GM18526 (cell line): ENCODE results near the gene SSTR3.

Source experiments
- POLR2A ChIP-seq: IDR thresholded peaks from 3 replicates; pipeline ENCODE4 v1.6.1; 2011; ENCODE audit not compliant: insufficient read length; ENCODE audit errors: extremely low read depth

Gene SSTR3

DNA sequence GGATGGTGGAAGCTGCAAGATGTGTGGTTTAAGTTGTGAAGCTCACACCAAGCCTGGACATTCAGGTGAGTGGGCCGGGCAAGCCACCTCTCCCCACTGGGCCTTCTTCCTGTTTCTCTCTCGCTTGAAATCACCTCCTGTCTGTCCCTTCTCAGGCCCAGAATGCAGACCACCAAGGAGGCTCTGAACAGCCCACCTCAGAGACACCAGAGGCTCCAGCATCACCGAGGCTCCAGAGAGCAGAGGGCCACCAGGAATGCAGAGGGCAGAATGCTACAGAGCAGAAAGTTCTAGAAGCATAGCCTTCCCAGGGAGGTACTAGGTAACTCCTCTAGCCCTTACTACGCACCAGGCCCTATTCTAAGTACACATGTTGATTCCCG lies 47.8 kb downstream of the SSTR3 start:
- no peak for TF ChIP-seq POLR2A

- TF ChIP-seq POLR2A, result peak; percentile 72
Observed at GRCh38 chr22:37163575-37164504, 48.4 kb downstream of the SSTR3 start.

DNA sequence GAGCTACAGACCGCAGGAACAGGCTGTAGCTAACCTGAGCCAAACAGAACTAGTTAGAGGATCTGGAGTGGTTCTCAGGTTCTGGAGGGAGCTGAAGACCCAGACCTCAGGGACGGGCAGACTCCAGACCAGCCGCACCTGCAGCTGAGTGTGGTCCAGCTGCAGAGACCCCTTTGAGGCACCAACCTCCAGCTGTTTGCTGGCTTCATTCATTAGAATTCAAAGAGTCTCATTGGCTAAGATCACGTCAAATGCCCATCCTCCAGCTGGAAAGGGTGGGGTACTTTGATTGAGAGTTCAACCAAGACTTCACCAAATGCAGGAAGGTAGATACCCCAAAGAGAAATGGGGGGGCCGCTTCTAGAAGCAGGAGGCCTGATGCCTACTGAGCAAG lies 49.2 kb downstream of the SSTR3 start:
- no peak for TF ChIP-seq POLR2A

- peak; percentile 51 for TF ChIP-seq POLR2A
Observed at GRCh38 chr22:37162221-37163095, 49.8 kb downstream of the SSTR3 start.

DNA sequence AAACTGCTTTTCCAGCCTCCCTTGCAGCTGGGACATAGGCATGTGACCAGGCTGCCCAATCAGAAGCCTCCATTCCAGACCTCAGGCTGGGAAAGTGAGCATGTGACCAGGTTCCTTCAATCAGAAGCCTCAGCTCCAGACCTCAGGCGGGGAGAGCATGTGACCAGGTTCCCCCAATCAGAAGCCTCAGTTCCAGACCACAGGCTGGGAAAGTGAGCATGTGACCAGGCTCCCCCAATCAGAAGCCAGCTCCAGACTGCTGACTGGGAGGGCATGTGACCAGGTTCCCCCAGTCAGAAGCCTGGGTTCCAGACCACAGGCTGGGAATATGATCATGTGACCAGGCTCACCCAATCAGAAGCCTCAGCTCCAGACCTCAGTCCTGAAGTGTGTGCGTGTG lies 50.8 kb downstream of the SSTR3 start:
- TF ChIP-seq POLR2A, result no peak

GRCh38 chr22:37160027-37160426 lies 52.2 kb downstream of the SSTR3 start:
- no peak for TF ChIP-seq POLR2A

DNA sequence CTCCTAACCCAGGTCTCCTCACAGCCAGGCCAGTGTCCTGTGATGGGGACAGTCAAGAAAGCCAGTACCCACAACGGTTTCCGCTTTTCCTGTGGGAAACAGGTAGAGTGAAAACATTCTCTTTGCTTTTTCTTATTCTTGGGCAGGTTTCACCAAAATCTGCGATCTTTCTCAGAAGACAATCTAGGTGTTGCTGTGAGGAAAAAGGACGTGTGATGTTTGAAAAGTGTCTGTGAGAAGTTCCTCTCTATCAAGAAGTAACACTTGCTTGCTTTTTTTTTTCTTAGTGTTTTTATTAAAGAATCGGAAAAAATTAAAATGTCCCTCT lies 53.4 kb downstream of the SSTR3 start:
- TF ChIP-seq POLR2A, result no peak

GRCh38 chr22:37157516-37158285 lies 54.6 kb downstream of the SSTR3 start:
- no peak for TF ChIP-seq POLR2A

DNA sequence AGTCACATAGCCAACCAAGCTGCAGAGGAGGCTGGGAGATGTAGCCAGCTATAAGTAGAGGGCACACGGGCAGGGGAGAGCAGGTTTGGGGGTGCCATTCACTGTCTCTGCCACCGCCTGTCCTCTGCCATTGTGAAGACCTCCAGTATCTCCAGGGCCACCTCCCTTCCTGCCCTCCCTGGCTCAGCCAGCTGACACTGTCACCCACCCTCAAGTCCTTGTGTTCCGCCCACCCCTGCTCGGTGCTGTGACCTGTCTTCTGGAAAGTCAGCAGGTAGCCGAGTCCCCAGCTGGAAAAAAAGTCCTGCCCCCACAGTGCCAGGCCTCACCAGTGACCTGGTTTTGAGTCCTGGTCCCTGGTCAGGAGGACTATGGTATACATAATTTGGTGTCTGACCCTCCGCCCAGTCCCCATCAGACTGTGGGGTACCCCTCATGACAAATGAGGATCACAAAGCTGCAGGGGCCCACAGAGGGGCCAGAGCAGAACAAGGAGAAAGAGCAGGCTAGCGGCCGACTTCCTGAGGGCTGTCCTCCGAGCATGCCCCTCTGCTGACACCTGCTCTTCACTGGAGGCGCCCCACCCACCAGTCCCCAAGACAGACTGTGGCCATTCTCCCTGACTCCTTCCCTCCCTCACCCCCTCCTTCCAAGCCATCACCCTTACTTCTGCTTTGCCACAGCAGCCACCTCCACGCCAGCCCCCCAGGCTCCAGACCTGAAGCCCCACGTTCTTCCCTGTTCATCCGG lies 55.4 kb downstream of the SSTR3 start:
- TF ChIP-seq POLR2A, result no peak

GRCh38 chr22:37155971-37156370 lies 56.3 kb downstream of the SSTR3 start:
- TF ChIP-seq POLR2A, result no peak

DNA sequence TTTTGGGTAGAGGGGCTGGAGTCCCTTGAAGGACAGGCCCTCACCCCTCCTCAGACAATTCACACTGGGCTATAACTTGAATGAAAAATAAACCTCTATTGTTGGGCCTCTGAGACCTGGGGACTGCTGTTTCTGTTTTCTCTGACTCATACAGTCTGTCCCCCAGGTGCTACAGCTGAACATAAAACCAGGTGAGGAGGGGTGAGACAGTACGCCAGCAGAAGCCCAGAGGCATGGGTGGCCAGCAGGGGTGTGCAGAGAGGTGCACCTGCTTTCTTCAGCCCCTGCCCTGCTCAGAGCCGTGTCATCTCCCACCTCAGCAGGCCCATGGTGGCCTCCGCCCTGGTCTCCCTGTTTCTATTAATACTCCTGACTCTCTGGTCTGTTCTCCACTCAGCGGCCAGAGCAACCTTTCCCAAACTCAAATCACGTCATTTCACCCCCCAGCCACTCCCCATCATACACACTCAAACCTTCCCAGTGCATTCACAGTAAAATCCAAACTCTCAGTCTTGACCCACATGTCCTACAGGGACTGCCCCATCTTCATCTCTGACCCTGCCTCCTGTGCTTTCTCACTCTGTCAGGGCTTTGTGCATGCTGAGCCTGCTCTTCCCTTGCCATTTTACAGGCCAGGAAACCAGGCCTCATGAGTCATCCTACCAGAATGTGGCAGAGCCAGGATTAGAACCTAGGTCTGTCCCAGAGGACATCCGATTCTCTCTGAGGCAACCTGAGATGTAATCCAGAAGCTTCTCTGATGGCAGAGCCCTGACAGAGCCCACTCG lies 57.2 kb downstream of the SSTR3 start:
- no peak for TF ChIP-seq POLR2A
